Heart left ventricle (tissue), 13 donors: ENCODE measurements around the gene SFXN2.

Experiments used
- POLR2A ChIP-seq, 2 donors: fragments of 450-650 bp; IDR thresholded peaks; one replicate each; pipeline ENCODE4 v1.6.1; 2017; ENCODE audit warnings: antibody characterized with exemption in 2 of 2, mild to moderate bottlenecking in 2 of 2, moderate library complexity in 2 of 2
- TF ChIP-seq, protein P1 (sequence below), 12 donors: fragments of 200-600 bp; sonication (generic) in 4 of 12; IDR thresholded peaks; one replicate each; pipeline versions ENCODE4 v1.5.0 to v1.8.0; 2018 to 2022; ENCODE audit warnings: antibody characterized with exemption in 12 of 12, mild to moderate bottlenecking in 5 of 12
- donor health status: ischemic (EF 13 %, LVEDD 7.1; RV severe dilation, severe dysfunction).
- donor health status: DM: no; HTN: yes; CAD: no.
- donor health status: DM: no; HTN: no; CAD: no.
- donor health status: ischemic (EF 25% LVEDD 6.9; RV normal size, moderate dysfunction).
- donor health status: ischemic (EF 25% LVEDD 5.7; RV mildly dilated, moderate dysfunction).
- donor health status: ischemic (EF 35%, LVEDD 5.7; RV mildly dilated, moderate dysfunction).
- donor health status: nonischemic (EF 11% LVEDD 7.7; RV severe dilation, severe dysfunction).
- donor health status: DM: yes; HTN: yes; CAD: no.
- donor health status: PGD.
- donor health status: ischemic (EF 29% LVEDD 5.4; RV normal size, mild dysfunction).
- donor health status: nonischemic (EF 23%, LVEDD 6.1; RV moderate dilation, normal function).

DNA sequence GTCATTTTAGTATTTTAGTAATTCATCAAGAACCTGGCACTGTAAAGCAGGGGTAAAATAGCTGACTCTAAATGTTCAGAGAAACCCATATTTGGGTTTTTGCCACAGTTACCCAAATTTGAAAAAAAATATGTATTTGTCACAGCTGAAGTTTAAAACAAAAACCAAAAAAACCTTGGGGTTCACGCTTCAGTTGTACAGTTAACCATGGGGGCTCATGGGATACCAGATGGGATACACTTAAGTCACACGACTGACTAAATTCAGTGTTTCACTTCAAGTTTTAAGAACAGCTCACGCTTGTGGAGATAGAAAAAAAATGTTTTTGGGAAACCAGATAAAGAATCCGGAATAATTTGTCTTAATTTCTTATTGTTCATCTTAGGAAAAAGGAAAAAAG is 2.3 kb upstream of the SFXN2 start:
- TF ChIP-seq, protein P1, sequence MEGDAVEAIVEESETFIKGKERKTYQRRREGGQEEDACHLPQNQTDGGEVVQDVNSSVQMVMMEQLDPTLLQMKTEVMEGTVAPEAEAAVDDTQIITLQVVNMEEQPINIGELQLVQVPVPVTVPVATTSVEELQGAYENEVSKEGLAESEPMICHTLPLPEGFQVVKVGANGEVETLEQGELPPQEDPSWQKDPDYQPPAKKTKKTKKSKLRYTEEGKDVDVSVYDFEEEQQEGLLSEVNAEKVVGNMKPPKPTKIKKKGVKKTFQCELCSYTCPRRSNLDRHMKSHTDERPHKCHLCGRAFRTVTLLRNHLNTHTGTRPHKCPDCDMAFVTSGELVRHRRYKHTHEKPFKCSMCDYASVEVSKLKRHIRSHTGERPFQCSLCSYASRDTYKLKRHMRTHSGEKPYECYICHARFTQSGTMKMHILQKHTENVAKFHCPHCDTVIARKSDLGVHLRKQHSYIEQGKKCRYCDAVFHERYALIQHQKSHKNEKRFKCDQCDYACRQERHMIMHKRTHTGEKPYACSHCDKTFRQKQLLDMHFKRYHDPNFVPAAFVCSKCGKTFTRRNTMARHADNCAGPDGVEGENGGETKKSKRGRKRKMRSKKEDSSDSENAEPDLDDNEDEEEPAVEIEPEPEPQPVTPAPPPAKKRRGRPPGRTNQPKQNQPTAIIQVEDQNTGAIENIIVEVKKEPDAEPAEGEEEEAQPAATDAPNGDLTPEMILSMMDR (IDR thresholded peaks at IDR 0.05): no peak
- no peak for TF ChIP-seq POLR2A (IDR thresholded peaks at IDR 0.05)
